Activated B cell treated with CpG ODN at 0.5 μM for 24 hours (primary cell): ENCODE data around the gene PRRG1. TPM values are rescaled to one million over a fixed set of nuclear protein-coding genes. Genes with fewer than 3 reads are reported as not detected.
"Not testable (repeated sequence)": the region's sequence is repeated elsewhere in the genome, so short reads cannot be mapped to it uniquely, and the experiment has no call there.

ENCODE experiments used
- ATAC-seq: fragments of 200-7000 bp; cut with Tn5 transposase; one replicate; pipeline ENCODE4 v1.10.0; 2021; ENCODE audit warnings: low read depth, mild to moderate bottlenecking, moderate library complexity
- CTCF ChIA-PET: fragments of 350-600 bp; sonication (Branson Sonifier 250); formaldehyde crosslinking; loops from one replicate; lab custom pipeline; 2021; ENCODE audit warnings: antibody characterized with exemption; lab: Charles Lee
- POLR2A ChIA-PET: fragments of 350-600 bp; sonication (Branson Sonifier 250); formaldehyde crosslinking; loops from one replicate; lab custom pipeline; 2021; ENCODE audit warnings: antibody characterized with exemption; lab: Charles Lee
- DNase-seq: peaks from one replicate; pipeline ENCODE4 v3.0.0; 2022
- H3K27ac Mint-ChIP-seq: one replicate; pipeline ENCODE4 v1.8.0; 2020; ENCODE audit warnings: mixed read lengths
- H3K27me3 Mint-ChIP-seq: one replicate; pipeline ENCODE4 v1.8.0; 2021; ENCODE audit warnings: mixed read lengths
- H3K36me3 Mint-ChIP-seq: one replicate; pipeline ENCODE4 v1.8.0; 2021; ENCODE audit warnings: low read depth, mixed read lengths
- H3K4me1 Mint-ChIP-seq: one replicate; pipeline ENCODE4 v1.8.0; 2021; ENCODE audit warnings: mixed read lengths
- H3K4me3 Mint-ChIP-seq: one replicate; pipeline ENCODE4 v1.8.0; 2020; ENCODE audit warnings: mild to moderate bottlenecking, mixed read lengths
- H3K9me3 Mint-ChIP-seq: one replicate; pipeline ENCODE4 v1.8.0; 2020; ENCODE audit warnings: mixed read lengths
- intact Hi-C: fragments of 100-400 bp; cut with micrococcal nuclease; formaldehyde crosslinking; loops from one replicate; pipeline ENCODE4 v1.15.1; 2024
- total RNA-seq: library from RNA; stranded (reverse); gene quantifications from 2 replicates; pipeline ENCODE4 v1.2.3, GENCODE V29; 2022
- TF ChIP-seq, protein P1 (sequence below): fragments of 200-600 bp; IDR thresholded peaks from one replicate; pipeline ENCODE4 v1.8.0; 2022; ENCODE audit warnings: antibody characterized with exemption, mild to moderate bottlenecking

Gene PRRG1
- total RNA-seq, 1 donor from 2014 or later: not detected

DNA sequence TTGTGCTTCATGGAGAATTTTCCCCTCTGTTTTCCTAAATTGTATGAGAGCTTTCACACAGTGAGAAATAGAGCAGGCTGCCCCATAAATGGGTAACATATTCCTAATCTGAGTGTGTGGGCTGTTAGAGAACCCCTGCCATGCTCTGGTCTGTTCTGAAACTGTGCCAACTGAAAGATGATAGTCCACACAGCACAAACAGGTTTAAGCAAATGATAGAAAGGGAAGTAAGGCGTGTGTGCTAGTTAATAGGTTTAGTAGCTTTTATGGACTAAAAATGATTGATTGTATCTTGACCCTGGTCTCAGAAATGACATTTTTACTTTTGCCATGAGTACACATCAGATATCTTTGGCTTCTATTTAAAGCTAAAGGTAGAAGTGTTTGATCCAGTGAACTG lies 106.2 kb downstream of the PRRG1 start:
- no peak for DNase-seq
- ChIA-PET POLR2A (no interaction called here), CTCF (no interaction called here)
- Mint-ChIP-seq H3K4me1 (no peaks in the 10 kb centered on the region), H3K36me3 (no peaks in the 10 kb centered on the region), H3K27ac (no peak overlapping the region), H3K27me3 (no peaks in the 10 kb centered on the region), H3K9me3 (no peaks in the 10 kb centered on the region), H3K4me3 (no peak overlapping the region)
- TF ChIP-seq, protein P1, sequence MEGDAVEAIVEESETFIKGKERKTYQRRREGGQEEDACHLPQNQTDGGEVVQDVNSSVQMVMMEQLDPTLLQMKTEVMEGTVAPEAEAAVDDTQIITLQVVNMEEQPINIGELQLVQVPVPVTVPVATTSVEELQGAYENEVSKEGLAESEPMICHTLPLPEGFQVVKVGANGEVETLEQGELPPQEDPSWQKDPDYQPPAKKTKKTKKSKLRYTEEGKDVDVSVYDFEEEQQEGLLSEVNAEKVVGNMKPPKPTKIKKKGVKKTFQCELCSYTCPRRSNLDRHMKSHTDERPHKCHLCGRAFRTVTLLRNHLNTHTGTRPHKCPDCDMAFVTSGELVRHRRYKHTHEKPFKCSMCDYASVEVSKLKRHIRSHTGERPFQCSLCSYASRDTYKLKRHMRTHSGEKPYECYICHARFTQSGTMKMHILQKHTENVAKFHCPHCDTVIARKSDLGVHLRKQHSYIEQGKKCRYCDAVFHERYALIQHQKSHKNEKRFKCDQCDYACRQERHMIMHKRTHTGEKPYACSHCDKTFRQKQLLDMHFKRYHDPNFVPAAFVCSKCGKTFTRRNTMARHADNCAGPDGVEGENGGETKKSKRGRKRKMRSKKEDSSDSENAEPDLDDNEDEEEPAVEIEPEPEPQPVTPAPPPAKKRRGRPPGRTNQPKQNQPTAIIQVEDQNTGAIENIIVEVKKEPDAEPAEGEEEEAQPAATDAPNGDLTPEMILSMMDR: no peak
- ATAC-seq: no peak
- intact Hi-C loops: no loop called here

DNA sequence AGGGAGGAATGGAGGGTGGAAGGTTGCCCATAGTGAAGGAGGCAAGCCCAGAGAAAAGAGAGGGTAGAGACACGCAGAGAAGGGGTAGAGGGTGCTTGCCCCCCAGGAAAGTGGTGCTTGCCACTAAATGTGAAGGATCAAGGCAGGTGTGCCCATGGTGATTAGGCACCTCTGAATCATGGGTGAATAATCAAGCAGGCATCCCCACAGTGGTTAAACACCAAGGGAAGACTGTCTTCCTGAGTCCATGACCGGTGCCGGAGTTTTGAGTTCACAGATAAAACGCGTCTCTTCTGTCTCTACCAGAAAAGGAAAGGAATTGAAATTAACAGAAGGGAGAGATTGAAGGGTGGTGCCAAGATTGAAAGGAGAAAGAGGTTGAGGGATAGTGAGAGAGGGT lies 111.1 kb downstream of the PRRG1 start:
- H3K27me3 Mint-ChIP-seq, H3K4me1 Mint-ChIP-seq, intact Hi-C loops, H3K27ac Mint-ChIP-seq, H3K36me3 Mint-ChIP-seq, DNase-seq, H3K9me3 Mint-ChIP-seq, H3K4me3 Mint-ChIP-seq, CTCF ChIA-PET, ATAC-seq, POLR2A ChIA-PET: not testable (repeated sequence)

DNA sequence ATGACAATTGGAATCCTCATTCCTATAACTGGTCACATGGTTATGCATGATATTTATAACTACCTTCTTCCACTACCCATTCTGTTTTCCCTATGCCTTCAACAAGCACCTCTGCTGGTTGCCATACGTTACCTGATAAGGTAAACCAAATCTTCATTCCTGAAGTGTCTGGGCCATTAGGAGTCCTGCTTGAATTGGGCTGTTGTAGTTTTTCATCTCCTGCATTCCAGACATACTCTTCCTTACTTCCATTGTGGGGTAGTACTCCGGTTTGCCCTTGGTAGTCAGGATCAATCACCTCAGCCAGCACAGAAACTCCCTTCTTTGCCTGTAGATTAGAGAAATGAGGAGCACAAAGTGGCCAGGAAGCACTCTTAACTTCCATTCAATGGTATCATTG lies 113.2 kb downstream of the PRRG1 start:
- no peaks in the 10 kb centered on the region for H3K36me3 Mint-ChIP-seq
- no peaks in the 10 kb centered on the region for H3K4me1 Mint-ChIP-seq
- no peaks in the 10 kb centered on the region for H3K9me3 Mint-ChIP-seq
- POLR2A ChIA-PET: no interaction called here
- CTCF ChIA-PET: no interaction called here
- no peaks in the 10 kb centered on the region for H3K27me3 Mint-ChIP-seq
- TF ChIP-seq, protein P1: no peak
- ATAC-seq: no peak
- intact Hi-C loops: no loop called here
- H3K27ac Mint-ChIP-seq: no peak overlapping the region
- DNase-seq: no peak
- H3K4me3 Mint-ChIP-seq: no peak overlapping the region

DNA sequence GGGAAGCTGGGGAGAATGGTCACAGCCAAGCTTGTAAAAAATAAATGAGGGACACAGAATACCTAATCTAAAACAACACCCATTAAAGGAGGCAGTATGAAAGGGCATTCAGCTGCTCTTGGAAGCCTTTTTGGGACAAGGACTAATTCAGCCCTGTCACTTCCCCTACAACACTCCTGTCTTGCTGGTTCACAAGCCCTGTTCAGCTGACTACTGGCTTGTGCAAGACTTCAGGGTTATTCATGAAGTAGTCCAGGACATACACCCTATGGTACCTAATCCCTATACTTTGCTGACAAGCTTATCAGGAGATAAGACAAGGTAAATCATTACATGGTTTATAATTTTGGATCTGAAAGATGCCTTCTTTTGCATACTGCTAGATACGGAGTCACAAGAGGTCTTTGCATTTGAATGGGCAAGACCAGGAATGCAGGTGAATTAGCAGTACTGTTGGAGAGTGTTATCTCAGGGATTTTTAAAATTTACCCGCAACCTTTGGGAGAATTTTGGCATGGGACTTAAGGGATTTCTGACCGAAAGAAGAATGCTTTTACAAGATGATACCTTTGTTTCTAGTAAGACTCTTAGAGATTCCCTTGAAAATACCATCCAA lies 119.1 kb downstream of the PRRG1 start:
- H3K4me3 Mint-ChIP-seq: no peak overlapping the region
- no peak overlapping the region for H3K27ac Mint-ChIP-seq
- ATAC-seq (no peak), DNase-seq (no peak)
- no peaks in the 10 kb centered on the region for H3K27me3 Mint-ChIP-seq
- H3K4me1 Mint-ChIP-seq: no peaks in the 10 kb centered on the region
- CTCF ChIA-PET: no interaction called here
- H3K9me3 Mint-ChIP-seq: no peaks in the 10 kb centered on the region
- intact Hi-C loops: no loop called here
- TF ChIP-seq, protein P1: no peak
- no peaks in the 10 kb centered on the region for H3K36me3 Mint-ChIP-seq
- POLR2A ChIA-PET: no interaction called here

DNA sequence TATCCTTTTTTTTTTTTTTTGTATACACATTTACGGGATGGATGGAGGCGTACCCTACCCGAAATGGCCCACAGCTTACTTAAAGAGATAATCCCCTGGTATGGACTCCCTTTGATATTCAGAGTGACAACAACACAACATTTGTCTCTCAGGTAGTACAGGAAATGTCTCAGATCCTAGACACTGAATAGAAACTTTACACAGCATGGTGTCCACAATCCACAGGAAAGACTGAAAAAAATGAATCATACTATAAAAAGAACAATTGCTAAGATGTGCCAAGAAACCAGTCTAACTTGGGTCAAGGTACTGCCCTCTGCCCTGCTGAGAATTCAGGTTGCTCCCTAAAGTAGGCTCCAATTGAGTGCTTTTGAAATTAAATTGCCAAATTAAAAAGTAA lies 121.5 kb downstream of the PRRG1 start:
- no peaks in the 10 kb centered on the region for H3K9me3 Mint-ChIP-seq
- H3K36me3 Mint-ChIP-seq: no peaks in the 10 kb centered on the region
- no peak overlapping the region for H3K4me3 Mint-ChIP-seq
- DNase-seq (no peak), ATAC-seq (no peak)
- no peak overlapping the region for H3K27ac Mint-ChIP-seq
- H3K4me1 Mint-ChIP-seq: no peaks in the 10 kb centered on the region
- CTCF ChIA-PET: no interaction called here
- H3K27me3 Mint-ChIP-seq: no peaks in the 10 kb centered on the region
- intact Hi-C loops: no loop called here
- TF ChIP-seq, protein P1: no peak
- POLR2A ChIA-PET: no interaction called here

DNA sequence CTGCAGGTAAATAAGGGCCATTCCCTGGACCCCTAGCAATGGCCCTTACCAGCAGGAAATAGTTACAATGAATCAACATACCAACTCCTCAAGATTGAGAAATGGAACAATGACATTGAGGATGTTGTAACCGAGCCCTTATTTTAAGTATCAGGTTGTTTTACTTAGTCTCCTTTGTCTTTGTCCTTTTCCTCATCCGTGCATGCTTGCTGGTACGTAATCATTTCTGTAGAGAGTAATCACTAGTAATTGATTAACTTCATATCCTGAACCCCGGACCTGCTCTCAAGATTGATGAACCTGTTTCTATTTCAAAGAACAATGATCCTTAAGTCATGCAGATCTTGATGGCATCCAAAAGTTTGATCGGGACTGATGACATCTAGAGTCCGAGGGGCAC lies 123.7 kb downstream of the PRRG1 start:
- no peak for ATAC-seq

More for the DNA sequence above, 123.7 kb downstream of the PRRG1 start:
- ChIA-PET CTCF (no interaction called here), POLR2A (no interaction called here)
- Mint-ChIP-seq H3K9me3 (no peaks in the 10 kb centered on the region), H3K4me1 (no peaks in the 10 kb centered on the region), H3K27me3 (no peaks in the 10 kb centered on the region), H3K4me3 (no peak overlapping the region), H3K36me3 (no peaks in the 10 kb centered on the region), H3K27ac (no peak overlapping the region)
- TF ChIP-seq, protein P1: no peak
- intact Hi-C loops: no loop called here
- no peak for DNase-seq
